Neural progenitor cell (in vitro differentiated cells): ENCODE measurements around the gene CD151.

Source experiments
- EZH2 ChIP-seq: fragments of 200-600 bp; sonication (generic); IDR thresholded peaks from 2 replicates; pipeline ENCODE4 v1.6.1; 2017; ENCODE audit warnings: antibody characterized with exemption, mild to moderate bottlenecking, moderate library complexity
- TF ChIP-seq, protein P1 (sequence below): fragments of 200-600 bp; sonication (generic); IDR thresholded peaks from 2 replicates; pipeline ENCODE4 v1.5.1; 2017; ENCODE audit warnings: antibody characterized with exemption, mild to moderate bottlenecking

DNA sequence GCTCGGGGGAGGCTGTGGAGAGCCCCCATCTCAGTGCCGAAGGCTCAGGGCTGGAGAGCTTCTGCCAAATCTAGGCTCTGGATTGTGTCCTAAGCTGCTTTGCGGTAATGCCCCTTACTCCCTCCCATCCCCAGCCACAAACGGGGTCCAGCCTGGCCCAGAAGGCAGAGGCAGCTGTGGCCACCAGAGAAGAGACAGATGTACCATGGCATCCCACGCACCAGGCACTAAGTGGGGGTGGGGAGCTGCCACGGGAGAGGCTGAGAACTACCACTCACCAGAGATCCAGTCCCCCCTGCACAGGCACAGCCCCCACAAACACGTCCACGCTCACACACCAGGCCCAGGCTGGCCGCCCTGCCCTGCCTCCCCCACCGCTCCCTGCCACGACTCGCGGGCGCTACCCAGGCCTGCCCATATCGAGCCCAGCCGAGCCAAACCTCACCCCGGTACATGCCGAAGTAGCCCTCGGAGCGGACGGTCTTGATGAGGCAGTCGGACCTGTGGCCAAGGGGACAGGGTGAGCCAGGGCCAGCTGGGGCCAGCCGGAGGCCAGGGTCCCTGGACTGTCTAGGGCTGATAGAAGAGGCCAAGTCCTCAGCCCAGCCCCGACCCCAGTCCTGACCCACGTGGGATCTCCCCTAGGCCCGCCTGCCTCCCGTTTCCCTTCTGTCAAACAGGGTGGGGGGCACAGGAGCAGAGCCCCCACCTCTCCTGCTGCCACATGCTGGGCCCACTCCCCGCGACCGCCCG is 38.6 kb upstream of the CD151 start:
- TF ChIP-seq EZH2, result no peak
- TF ChIP-seq, protein P1, sequence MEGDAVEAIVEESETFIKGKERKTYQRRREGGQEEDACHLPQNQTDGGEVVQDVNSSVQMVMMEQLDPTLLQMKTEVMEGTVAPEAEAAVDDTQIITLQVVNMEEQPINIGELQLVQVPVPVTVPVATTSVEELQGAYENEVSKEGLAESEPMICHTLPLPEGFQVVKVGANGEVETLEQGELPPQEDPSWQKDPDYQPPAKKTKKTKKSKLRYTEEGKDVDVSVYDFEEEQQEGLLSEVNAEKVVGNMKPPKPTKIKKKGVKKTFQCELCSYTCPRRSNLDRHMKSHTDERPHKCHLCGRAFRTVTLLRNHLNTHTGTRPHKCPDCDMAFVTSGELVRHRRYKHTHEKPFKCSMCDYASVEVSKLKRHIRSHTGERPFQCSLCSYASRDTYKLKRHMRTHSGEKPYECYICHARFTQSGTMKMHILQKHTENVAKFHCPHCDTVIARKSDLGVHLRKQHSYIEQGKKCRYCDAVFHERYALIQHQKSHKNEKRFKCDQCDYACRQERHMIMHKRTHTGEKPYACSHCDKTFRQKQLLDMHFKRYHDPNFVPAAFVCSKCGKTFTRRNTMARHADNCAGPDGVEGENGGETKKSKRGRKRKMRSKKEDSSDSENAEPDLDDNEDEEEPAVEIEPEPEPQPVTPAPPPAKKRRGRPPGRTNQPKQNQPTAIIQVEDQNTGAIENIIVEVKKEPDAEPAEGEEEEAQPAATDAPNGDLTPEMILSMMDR, result no peak
